Fibroblast of peridontal ligament (primary cell): ENCODE results near the gene BET1L.
"Not testable (repeated sequence)": the region's sequence is repeated elsewhere in the genome, so short reads cannot be mapped to it uniquely, and the experiment has no call there.

Experiments used
- DNase-seq: peaks from one replicate; pipeline ENCODE4 v3.0.0-alpha.2; 2010; ENCODE audit errors: extremely low read depth

The BET1L gene

GRCh38 chr11:196786-197731 is 10.1 kb downstream of the BET1L start:
- DNase-seq = no peak

- DNase-seq = not testable (repeated sequence)
These were observed 13.7 kb downstream of the BET1L start for GRCh38 chr11:193481-193880.

GRCh38 chr11:192674-193128 is 14.5 kb downstream of the BET1L start, which contains the start of gene SCGB1C1:
Gene SCGB1C1 (plus strand): TSS chr11:193078. CDS start chr11:193100, 22 bp downstream.
- not testable (repeated sequence) for DNase-seq

GRCh38 chr11:191490-192478 is 15.4 kb downstream of the BET1L start:
- not testable (repeated sequence) for DNase-seq

- DNase-seq = not testable (repeated sequence)
These were observed 16.7 kb downstream of the BET1L start for GRCh38 chr11:190546-190945.

GRCh38 chr11:189843-190311 is 17.3 kb downstream of the BET1L start:
- not testable (repeated sequence) for DNase-seq

GRCh38 chr11:189200-189783 is 17.9 kb downstream of the BET1L start:
- not testable (repeated sequence) for DNase-seq

- not testable (repeated sequence) for DNase-seq
These were observed 27.0 kb downstream of the BET1L start for GRCh38 chr11:180242-180641.
